SK-N-MC (cell line): ENCODE results near the gene TXNL4A.
"Not testable (repeated sequence)": the region's sequence is repeated elsewhere in the genome, so short reads cannot be mapped to it uniquely, and the experiment has no call there.

Experiments
- DNase-seq: peaks from one replicate; pipeline ENCODE4 v3.0.0-alpha.2; 2011; ENCODE audit warnings: low read depth, low spot score
- H3K27ac ChIP-seq: fragments of 200-600 bp; sonication (generic); 2 replicates; pipeline ENCODE4 v1.5.1; 2016; ENCODE audit warnings: mixed run types
- H3K36me3 ChIP-seq: fragments of 200-600 bp; sonication (generic); 2 replicates; pipeline ENCODE4 v1.6.1; 2017; ENCODE audit warnings: antibody characterized with exemption, low read length, mixed read lengths; ENCODE audit not compliant: insufficient read depth
- H3K4me3 ChIP-seq: fragments of 200-600 bp; sonication (generic); 2 replicates; pipeline ENCODE4 v1.5.1; 2016
- H3K9ac ChIP-seq: fragments of 200-600 bp; sonication (generic); 2 replicates; pipeline ENCODE4 v1.8.0; 2017; ENCODE audit warnings: mixed run types, mixed read lengths; ENCODE audit not compliant: insufficient read length
- H3K9me3 ChIP-seq: fragments of 200-600 bp; sonication (generic); 2 replicates; pipeline ENCODE4 v1.6.1; 2017; ENCODE audit warnings: low read depth, mild to moderate bottlenecking, antibody characterized with exemption, low read length, moderate library complexity, mixed read lengths
- EZH2 ChIP-seq: fragments of 200-600 bp; sonication (generic); IDR thresholded peaks from one replicate; pipeline ENCODE4 v1.6.1; 2017; ENCODE audit warnings: antibody characterized with exemption
- FOXP2 ChIP-seq: optimal IDR thresholded peaks from 2 replicates; pipeline ENCODE3; 2011; ENCODE audit warnings: mild to moderate bottlenecking, moderate library complexity; ENCODE audit not compliant: insufficient read depth; ENCODE audit errors: extremely low read length, control extremely low read depth
- POLR2AphosphoS5 ChIP-seq: IDR thresholded peaks from 2 replicates; pipeline ENCODE4 v1.6.1; 2012; ENCODE audit warnings: mild to moderate bottlenecking, low read depth, low read length, borderline replicate concordance

Gene TXNL4A

GRCh38 chr18:79988451-79989194 lies at the start of gene TXNL4A:
Gene TXNL4A (minus strand): TSS chr18:79988563. CDS start chr18:79988392, 171 bp downstream.
- peak; percentile 32 for DNase-seq
- H3K9ac ChIP-seq, result peak within 1 kb of the TSS; percentile 98
- peak within 1 kb of the TSS; percentile 84 for H3K4me3 ChIP-seq
- H3K9me3 ChIP-seq, result no peaks in the 10 kb centered on the region
- peaks cover 29% of the 10 kb centered on the region for H3K36me3 ChIP-seq
- TF ChIP-seq EZH2, result no peak
- TF ChIP-seq POLR2AphosphoS5, result peak; percentile 96
- H3K27ac ChIP-seq, result peak within 1 kb of the TSS; percentile 93

GRCh38 chr18:80037300-80037699 lies 48.9 kb upstream of the TXNL4A start:
- H3K9me3 ChIP-seq, result no peaks in the 10 kb centered on the region
- no peak overlapping the region for H3K4me3 ChIP-seq
- no peak for DNase-seq
- no peaks in the 10 kb centered on the region; the same call in 1 of the 2 replicates for H3K36me3 ChIP-seq
- no peak overlapping the region for H3K9ac ChIP-seq
- no peak overlapping the region for H3K27ac ChIP-seq
- TF ChIP-seq FOXP2 (no peak), POLR2AphosphoS5 (no peak), EZH2 (no peak)

GRCh38 chr18:80035997-80036396 lies 47.6 kb upstream of the TXNL4A start:
- no peak overlapping the region for H3K9ac ChIP-seq
- DNase-seq, result no peak
- no peaks in the 10 kb centered on the region for H3K9me3 ChIP-seq
- H3K27ac ChIP-seq, result no peak overlapping the region
- no peaks in the 10 kb centered on the region; the same call in 1 of the 2 replicates for H3K36me3 ChIP-seq
- TF ChIP-seq EZH2, result no peak
- TF ChIP-seq POLR2AphosphoS5, result no peak
- no peak for TF ChIP-seq FOXP2
- peak overlapping the region; percentile 92 for H3K4me3 ChIP-seq

- no peak for DNase-seq
- no peak for TF ChIP-seq FOXP2
- TF ChIP-seq EZH2, result no peak
- TF ChIP-seq POLR2AphosphoS5, result no peak
- H3K9me3 ChIP-seq, result no peaks in the 10 kb centered on the region
- H3K27ac ChIP-seq, result peak overlapping the region; percentile 46; the same call in 1 of the 2 replicates
- peak overlapping the region; percentile 92 for H3K9ac ChIP-seq
- H3K4me3 ChIP-seq, result peak overlapping the region; percentile 92
- H3K36me3 ChIP-seq, result no peaks in the 10 kb centered on the region; the same call in 1 of the 2 replicates
These were observed 46.6 kb upstream of the TXNL4A start for GRCh38 chr18:80034852-80035406.

- DNase-seq, result peak; percentile 78
- H3K9me3 ChIP-seq, result no peaks in the 10 kb centered on the region
- H3K4me3 ChIP-seq, result peak within 1 kb of the TSS; percentile 92
- H3K9ac ChIP-seq, result peak within 1 kb of the TSS; percentile 92
- no peaks in the 10 kb centered on the region; the same call in 1 of the 2 replicates for H3K36me3 ChIP-seq
- TF ChIP-seq EZH2 (no peak), POLR2AphosphoS5 (peak; percentile 87), FOXP2 (peak; percentile 39)
- H3K27ac ChIP-seq, result peak within 1 kb of the TSS; percentile 46; the same call in 1 of the 2 replicates
These were observed 45.9 kb upstream of the TXNL4A start, which contains the start of gene RBFA for GRCh38 chr18:80034068-80034851. Gene RBFA (plus strand): TSS chr18:80034434. CDS start chr18:80034496, 62 bp downstream.

- Histone ChIP-seq H3K36me3 (no peaks in the 10 kb centered on the region; the same call in 1 of the 2 replicates), H3K27ac (0 out of 2 replicates have a peak overlapping the region, but pooled peaks have one; percentile 9), H3K9ac (peak overlapping the region; percentile 72), H3K4me3 (peak overlapping the region; percentile 77), H3K9me3 (no peaks in the 10 kb centered on the region)
- TF ChIP-seq FOXP2 (no peak), POLR2AphosphoS5 (peak; percentile 63), EZH2 (no peak)
- DNase-seq, result no peak
These were observed 45.1 kb upstream of the TXNL4A start for GRCh38 chr18:80033181-80034067.

- no peak for DNase-seq
- Histone ChIP-seq H3K4me3 (no peak overlapping the region), H3K36me3 (no peaks in the 10 kb centered on the region), H3K27ac (no peak overlapping the region), H3K9ac (no peak overlapping the region), H3K9me3 (no peaks in the 10 kb centered on the region)
- TF ChIP-seq POLR2AphosphoS5 (no peak), EZH2 (no peak), FOXP2 (no peak)
These were observed 41.3 kb upstream of the TXNL4A start for GRCh38 chr18:80029690-80030089.

- not testable (repeated sequence) for H3K9me3 ChIP-seq, H3K9ac ChIP-seq, DNase-seq, H3K4me3 ChIP-seq, H3K36me3 ChIP-seq, H3K27ac ChIP-seq
These were observed 39.4 kb upstream of the TXNL4A start for GRCh38 chr18:80027719-80028118.
